GM19023 (cell line): ENCODE measurements around the gene HAAO.
A peak's percentile ranks its signal among the peaks of the same experiment; 100 is the strongest.

Source experiments
- ATAC-seq: cut with Tn5 transposase; IDR thresholded peaks from one replicate; pipeline ENCODE4 v1.9.1; 2021; ENCODE audit warnings: mild to moderate bottlenecking, moderate library complexity; ENCODE audit not compliant: unreplicated experiment

HAAO gene

GRCh38 chr2:42794271-42795046, 2.1 kb upstream of the HAAO start:
- no peak for ATAC-seq

- ATAC-seq = peak; percentile 4
Observed at GRCh38 chr2:42793334-42794270, 1.2 kb upstream of the HAAO start.

DNA sequence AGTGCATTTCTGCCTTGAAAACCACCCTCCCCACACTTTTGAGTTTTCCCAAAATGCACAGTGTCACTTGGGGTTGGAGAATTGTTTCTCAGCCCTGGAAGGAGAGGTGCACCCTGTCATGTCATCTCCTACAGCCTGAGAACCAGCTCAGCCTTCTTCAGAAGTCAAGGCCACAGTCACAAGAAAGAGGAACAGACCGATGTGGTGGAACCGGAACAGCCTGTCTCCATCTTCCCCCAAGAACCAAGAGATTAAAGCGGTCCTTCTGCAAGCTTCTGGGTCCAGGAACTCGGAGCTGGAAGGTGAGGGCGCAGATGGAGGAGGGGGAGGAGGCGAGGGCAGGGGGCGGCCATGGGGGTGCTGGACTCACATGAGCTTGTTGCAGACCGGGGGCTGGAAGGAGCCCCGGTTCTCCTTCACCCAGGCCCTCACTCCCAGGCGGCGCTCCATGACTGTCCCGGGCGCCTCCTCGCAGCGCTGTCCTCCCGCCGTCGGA, 248 bp downstream of the HAAO start:
- ATAC-seq = peak; percentile 33

- no peak for ATAC-seq
Observed at GRCh38 chr2:42791606-42792005, 777 bp downstream of the HAAO start.

DNA sequence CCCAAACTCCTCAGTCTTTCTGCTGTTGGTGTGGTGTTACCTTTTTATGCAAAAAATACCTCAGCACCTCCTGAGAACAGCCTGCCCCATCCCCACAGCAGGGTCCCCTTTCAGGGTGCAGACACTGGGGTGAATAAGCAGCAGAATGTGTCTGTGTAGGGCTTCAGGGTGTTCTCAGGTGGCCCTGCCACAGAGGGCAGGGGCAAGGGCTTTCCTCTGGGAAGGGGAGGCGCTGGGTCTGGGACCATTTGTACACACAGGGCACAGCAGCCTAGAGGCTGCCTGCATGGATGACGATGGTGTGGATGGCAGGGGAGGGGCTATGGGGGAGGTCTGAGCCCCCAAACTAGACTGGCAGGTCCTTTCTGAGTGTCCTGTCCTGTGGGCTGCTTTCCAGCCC, 2.6 kb downstream of the HAAO start:
- no peak for ATAC-seq

GRCh38 chr2:42788882-42789281, 3.5 kb downstream of the HAAO start:
- ATAC-seq = no peak

GRCh38 chr2:42788478-42788793, 3.9 kb downstream of the HAAO start:
- ATAC-seq = no peak

DNA sequence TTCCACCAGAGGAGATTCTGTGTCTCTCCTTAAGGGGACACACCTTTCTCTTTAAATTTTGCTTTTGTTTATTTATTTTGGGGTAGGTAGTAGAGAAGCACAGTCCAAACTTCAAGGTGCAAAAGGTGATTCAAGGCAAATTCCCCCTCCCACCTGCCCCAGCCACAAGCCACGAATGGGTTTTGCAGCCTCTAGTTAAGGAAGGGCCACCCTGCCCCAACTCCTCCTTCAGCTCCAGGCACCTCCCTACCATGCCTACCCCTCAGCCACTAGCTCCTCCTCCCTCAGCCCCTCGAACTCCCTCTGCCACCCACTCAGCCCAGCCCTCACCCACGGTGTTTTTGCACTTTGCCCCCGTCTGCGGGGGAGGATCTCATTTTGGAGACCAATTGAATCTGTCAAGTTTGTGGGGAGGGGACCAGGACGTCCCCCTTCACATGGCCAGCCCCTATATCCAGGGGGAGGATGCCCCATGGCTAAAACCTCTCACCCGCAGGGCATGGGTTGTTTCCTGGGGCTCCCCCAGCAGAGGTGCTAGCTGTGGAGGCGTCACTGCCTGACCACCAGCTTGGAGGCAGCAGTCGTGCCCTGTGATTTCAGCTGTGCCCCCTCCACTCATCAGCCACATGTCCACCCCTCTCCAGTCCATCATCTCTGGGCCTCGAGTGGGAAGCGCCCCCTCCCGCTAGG, 4.5 kb downstream of the HAAO start:
- ATAC-seq = no peak

GRCh38 chr2:42787424-42787787, 5.0 kb downstream of the HAAO start:
- no peak for ATAC-seq

GRCh38 chr2:42786561-42787345, 5.6 kb downstream of the HAAO start:
- ATAC-seq = no peak

- ATAC-seq = no peak
Observed at GRCh38 chr2:42784204-42784880, 8.0 kb downstream of the HAAO start.

DNA sequence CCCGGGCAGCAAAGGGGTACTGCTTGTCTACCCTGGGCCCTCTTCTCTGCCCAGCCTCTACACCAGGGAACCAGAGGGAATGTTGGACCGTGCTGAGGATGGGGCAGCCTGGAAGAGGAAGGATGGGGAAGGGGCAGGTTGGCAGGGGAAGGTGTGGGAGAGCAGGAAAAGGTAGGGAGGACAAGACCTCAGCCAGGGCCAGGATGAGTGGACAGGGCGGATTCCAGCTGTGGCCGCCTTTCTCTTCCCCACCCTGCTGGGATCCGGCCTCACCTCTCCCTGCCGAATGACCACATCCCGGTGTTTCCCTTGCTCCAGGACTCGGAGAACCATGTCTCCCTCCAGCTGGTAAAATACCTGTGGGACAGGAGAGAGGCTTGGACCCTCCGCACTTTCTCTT, 8.9 kb downstream of the HAAO start:
- ATAC-seq = no peak

- ATAC-seq = no peak
Observed at GRCh38 chr2:42781181-42781580, 11.2 kb downstream of the HAAO start.

DNA sequence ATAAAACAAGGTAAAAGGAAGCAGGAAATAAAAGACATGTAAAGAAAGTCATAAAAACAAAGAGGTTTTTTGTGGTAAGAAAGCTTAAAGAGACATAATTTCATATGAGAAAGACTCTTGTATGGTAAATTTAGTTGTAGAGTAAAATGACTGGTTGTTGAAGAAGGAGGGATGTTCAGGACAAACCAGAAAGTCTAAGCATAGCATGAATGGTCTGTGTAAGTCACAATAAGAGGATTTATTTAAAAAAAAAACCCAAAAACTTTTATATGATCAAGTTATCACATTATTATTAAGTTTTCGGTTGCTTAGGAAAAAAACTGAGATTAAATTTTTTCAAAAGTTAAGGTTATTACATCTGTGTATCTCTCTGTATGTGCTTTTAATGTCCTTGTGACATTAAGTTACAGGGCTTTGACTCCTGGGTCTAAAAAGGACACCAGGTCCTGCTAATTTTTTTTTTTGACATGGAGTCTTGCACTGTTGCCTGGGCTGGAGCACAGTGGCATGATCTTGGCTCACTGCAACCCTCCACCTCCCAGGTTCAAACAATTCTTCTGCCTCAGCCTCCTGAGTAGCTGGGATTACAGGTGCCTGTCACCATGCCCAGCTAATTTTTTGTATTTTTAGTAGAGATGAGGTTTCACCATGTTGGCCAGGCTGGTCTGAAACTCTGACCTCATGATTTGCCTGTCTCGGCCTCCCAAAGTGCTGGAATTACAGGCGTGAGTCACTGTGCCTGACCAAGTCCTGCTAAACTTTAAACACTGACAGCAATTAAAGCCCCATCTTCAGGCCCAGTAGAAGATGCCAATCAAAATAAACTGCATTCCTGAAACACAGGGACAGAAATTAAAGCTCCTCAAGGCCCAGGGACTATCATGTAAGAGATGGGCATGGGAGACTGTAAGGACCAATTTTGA, 14.2 kb downstream of the HAAO start:
- ATAC-seq = no peak

DNA sequence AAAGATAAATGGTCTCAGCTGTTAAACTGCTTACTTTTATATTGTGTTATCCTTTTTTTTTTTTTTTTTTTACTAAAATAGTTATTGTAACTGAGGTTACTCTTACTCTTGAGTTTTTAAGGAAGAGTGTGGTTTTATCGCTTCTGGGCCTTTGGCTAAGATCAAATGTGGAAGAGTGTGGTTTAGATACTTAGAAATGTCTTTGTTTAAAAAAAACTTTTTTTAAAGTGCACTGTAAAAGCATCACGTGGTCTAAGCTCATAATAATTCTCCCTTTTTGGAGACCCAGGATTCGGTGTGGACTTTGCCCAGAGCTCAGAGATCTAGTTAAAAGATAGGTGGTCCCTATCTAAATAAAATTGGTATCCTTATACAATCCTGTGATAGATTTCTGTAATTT, 16.6 kb downstream of the HAAO start:
- ATAC-seq = no peak

DNA sequence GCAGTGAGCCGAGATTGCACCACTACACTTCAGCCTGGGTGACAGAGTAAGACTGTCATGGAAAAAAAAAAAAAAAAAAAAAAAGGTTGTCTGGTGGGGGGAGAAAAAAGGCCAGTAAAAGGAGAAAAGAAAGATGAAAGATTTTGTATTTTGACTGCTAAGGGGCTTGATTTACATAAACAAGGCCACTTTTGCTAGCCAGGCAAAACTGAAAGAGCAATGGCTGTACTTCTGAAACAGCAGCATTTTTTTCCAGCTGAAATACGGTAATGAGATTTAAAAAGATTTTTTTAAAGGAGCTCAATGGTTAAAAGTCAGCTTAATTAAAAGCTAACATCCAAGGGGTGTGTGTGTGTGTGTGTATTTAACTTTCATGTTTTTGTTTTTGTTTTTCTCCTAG, 17.2 kb downstream of the HAAO start:
- ATAC-seq = no peak

DNA sequence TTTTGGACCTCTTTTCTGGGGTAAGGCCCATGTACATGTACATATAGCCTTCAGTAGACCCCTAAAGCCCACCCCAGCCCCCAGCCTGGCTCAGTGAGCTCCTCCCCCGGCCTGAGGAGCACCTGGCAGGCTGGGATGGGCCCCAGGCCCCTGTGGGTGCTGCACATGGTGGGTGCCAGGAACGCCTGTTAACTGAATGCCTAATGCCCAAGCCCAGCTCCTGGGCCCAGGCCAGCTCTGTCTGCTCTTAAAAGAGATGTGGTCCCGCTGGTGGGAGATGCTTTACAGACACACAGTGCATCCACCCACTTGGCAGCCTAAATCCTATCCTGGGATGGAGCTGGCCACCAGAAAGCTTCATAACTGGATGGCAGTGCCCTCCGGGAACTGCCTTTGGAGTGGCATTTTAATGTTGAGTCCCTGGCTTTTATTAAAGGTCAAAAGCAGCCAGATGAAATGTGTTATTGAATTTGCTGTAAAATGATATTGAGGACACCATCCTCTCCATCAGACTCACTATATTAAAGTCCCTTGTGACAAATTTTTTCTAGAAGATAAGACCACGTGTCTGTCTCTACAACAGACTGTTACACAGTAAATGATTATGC, 20.7 kb downstream of the HAAO start:
- ATAC-seq = no peak

- ATAC-seq = peak; percentile 69
Observed at GRCh38 chr2:42770288-42771131, 21.9 kb downstream of the HAAO start.
